Upper lobe of left lung (tissue), 4 donors: ENCODE data around the gene SCN2A.

ENCODE experiments used
- CTCF ChIP-seq, 6 experiments: fragments of 450-650 bp in 4 of 6; fragments of 200-600 bp in 2 of 6; sonication (generic) in 2 of 6; IDR thresholded peaks; one replicate each; pipeline ENCODE4 v1.5.1; 2016 to 2019; ENCODE audit warnings: antibody characterized with exemption in 6 of 6
- EP300 ChIP-seq, 4 donors: sonication (generic); formaldehyde crosslinking; IDR thresholded peaks; one replicate each; pipeline ENCODE4 v1.5.1; 2017; ENCODE audit warnings: antibody characterized with exemption in 4 of 4, control low read depth in 2 of 4

DNA sequence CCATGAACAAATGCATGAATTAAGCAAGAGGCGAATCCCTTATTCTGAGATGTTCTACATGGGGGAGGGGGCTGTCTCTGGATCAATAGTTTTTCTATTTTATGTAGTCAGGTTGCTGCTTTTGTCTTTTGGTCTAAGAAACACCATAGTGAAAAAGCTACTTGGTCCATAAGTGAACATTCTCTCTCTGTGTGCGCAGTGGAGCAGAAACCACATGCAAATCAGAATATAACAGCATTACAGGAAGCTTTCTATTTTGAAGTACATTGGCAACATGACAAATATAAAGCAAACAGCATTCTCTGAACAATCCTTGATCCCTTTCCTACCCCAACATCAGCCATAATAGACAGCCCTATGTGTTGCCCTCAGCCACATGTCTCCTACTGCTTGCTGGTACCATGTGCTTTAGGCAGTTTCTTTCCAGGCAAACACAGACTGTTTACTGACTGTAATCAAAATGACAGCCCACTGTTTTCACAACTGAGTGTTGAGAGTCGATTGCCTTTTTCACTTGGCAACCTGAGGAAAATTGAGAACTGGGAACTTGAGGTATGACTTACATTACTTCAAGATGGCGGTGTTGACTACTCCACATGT lies 45.9 kb upstream of the SCN2A start:
- TF ChIP-seq CTCF (IDR thresholded peaks at IDR 0.05) (no peak), EP300 (IDR thresholded peaks at IDR 0.05) (no peak)
